GM18499 (cell line): ENCODE results near the gene SLC19A2.
A peak's percentile ranks its signal among the peaks of the same experiment; 100 is the strongest.
"Not testable (repeated sequence)": the region's sequence is repeated elsewhere in the genome, so short reads cannot be mapped to it uniquely, and the experiment has no call there.

Source experiments
- ATAC-seq: cut with Tn5 transposase; IDR thresholded peaks from one replicate; pipeline ENCODE4 v1.9.1; 2021; ENCODE audit warnings: moderate number of reproducible peaks; ENCODE audit not compliant: insufficient read depth, unreplicated experiment

SLC19A2 gene

DNA sequence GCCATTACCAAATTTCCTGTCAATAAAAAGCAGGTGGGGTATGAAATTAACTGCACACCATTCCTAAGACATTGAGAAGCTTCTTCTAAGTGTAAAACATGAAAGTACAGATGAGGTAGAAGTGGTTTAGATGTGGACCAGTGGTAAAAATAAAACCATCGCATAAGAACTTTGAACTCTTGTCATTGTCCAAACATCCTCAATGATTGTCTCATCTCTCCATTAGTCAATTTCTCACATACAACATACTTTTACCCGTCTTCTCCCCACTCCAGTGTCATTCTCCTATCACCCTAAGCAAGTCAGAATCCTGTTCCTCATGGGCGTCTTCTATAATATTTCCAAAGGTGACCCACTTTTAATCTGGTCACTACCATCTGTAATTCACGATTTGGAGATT, 24.3 kb upstream of the SLC19A2 start:
- no peak for ATAC-seq

GRCh38 chr1:169509354-169509753, 23.6 kb upstream of the SLC19A2 start:
- no peak for ATAC-seq

- no peak for ATAC-seq
Observed at GRCh38 chr1:169508432-169509338, 22.9 kb upstream of the SLC19A2 start.

- no peak for ATAC-seq
Observed at GRCh38 chr1:169507413-169507812, 21.7 kb upstream of the SLC19A2 start.

DNA sequence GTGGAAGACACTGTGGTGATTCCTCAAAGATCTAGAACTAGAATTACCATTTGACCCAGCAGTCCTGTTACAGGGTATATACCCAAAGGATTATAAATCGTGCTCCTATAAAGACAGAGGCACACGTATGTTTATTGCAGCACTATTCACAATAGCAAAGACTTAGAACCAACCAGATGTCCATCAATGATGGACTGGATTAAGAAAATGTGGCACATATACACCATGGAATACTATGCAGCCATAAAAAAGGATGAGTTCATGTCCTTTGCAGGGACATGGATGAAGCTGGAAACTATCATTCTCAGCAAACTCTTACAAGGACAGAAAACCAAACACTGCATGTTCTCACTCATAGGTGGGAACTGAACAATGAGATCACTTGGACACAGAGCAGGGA, 17.9 kb upstream of the SLC19A2 start:
- ATAC-seq: not testable (repeated sequence)

DNA sequence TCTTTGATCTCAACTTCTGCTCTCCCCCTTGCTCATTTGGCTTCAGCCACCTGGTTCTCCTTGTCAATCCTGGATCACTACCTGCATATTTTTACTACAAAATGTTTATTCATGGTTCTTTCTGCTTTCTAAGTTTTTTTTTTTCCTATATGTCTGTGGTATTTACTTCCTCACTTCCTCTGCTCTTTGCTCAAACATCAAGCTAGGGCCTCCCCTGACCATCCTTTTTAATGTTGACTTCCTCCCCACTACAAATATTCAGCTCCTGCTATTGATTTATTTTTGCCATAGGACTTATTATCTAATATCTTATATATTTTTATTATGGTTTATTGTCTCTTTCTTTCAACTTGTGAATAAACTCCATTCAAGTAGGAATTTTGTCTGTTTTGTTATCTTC, 14.1 kb upstream of the SLC19A2 start:
- no peak for ATAC-seq

DNA sequence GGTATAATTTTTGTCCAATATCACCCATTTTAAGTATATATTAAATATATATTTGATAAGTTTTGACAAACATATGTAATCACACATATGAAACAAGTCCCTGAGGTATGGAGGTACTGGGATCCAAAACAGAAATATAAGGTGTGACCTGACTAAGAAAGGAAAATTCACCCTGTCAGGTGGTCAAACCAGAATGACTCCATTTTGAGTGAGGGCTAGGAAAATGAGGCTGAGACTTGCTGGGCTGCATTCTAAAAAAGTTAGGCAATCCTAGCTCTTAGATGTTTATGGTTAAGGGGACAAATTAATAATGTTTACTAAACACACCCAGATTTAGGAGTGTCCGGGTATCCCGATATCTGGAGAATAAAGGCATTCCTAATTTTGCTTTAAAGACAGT, 11.6 kb upstream of the SLC19A2 start:
- ATAC-seq: no peak

- no peak for ATAC-seq
Observed at GRCh38 chr1:169495916-169496315, 10.2 kb upstream of the SLC19A2 start.

DNA sequence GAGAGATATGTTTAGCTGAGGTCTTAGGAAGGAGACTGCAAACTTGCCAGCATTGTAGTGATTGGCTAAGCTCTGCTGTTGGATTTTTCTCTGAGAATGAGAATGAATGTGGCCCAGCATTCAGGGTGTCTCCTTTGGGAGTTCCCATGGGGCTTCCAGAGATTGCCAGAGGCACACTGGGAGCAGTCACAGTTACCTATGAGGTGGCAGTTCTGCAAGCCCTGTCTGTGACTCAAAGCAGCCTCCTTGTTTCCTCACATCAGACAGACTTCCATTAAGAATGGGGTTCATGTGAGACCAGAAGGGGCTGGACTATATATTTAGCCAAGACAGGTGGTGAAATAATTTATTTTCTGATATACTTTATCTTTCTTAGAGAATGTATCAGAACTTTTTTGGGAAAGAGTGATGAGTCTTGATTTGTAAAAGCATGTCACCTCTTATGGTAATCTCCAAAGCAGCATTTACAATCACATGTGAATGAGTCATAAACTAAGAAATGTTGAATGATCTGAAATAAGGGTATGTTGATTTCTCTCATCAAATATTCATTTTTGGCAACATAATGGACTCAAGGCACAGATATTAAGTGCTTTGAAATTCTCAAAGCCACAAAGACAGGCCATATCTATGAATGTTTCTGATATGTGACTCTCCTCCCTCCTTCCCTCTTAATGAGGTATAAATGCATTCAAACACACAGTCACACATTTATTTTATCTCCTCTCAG, 9.5 kb upstream of the SLC19A2 start:
- ATAC-seq: no peak

- ATAC-seq: no peak
Observed at GRCh38 chr1:169494343-169494742, 8.6 kb upstream of the SLC19A2 start.

GRCh38 chr1:169493251-169493650, 7.5 kb upstream of the SLC19A2 start:
- no peak for ATAC-seq

GRCh38 chr1:169491845-169492281, 6.1 kb upstream of the SLC19A2 start:
- ATAC-seq: peak; percentile 50

GRCh38 chr1:169488157-169488556, 2.4 kb upstream of the SLC19A2 start:
- ATAC-seq: no peak

- no peak for ATAC-seq
Observed at GRCh38 chr1:169487561-169487960, 1.8 kb upstream of the SLC19A2 start.

- ATAC-seq: no peak
Observed at GRCh38 chr1:169487133-169487532, 1.4 kb upstream of the SLC19A2 start.

- no peak for ATAC-seq
Observed at GRCh38 chr1:169486281-169487051, 722 bp upstream of the SLC19A2 start.

DNA sequence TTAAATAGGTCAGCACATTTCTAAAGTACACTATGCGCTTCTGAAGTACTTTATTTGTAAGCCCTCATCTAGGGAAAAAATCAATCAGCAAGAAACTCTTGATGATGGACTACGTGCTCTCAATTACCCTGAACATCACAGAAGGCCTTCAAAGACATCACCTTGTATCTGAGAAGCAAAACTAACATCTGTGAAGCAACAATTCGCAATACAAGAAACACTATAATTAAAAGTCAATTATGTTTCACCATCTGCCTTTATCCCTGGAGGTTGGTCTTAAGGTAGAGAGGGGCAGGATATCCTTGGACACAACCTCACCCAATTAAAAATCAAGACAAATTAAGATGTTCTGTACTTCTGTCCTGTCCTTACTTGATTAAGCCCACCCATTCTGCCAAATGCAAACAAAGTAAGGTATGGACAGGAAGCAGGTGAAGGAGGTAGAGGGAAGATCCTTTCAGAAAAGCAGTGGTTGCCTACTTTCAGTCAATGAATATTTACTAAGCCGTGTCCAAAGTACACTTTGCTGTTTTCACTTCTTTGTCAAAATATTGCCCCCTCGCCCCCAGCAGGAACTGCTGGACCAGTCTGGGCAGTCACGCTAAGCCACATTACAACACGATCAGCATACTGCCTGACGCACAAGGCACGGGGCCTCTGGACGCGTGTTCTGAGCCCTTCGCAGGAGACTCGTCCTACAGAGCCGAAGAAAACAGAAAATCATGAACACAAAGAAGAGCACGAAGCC, 887 bp downstream of the SLC19A2 start:
- ATAC-seq: peak; percentile 13

DNA sequence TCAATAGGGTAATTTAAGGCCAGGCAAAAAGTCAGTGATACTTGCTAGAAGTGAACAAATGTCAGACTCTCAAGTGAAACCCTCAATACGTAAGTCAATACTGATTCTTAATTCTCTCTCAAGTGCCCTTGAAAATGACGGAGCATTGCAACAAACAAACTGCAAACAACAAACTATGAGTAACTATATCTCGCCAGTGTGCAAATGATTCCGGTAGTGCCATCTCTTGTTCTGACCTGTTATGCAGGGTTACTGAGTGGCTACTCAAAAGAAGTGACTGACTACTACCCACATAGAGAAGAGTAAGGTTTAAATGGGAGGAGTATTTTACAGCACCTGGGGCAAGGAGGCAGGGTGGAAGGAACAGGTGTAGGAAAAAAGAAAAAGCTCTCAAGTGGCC, 1.6 kb downstream of the SLC19A2 start:
- no peak for ATAC-seq

GRCh38 chr1:169483500-169483966, 2.2 kb downstream of the SLC19A2 start:
- ATAC-seq: no peak
